ENCODE data around the gene ST7. TPM values are rescaled to one million over a fixed set of nuclear protein-coding genes. Genes with fewer than 3 reads are reported as not detected.
"Not testable (repeated sequence)": the region's sequence is repeated elsewhere in the genome, so short reads cannot be mapped to it uniquely, and the experiment has no call there.

ST7 gene
- total RNA-seq, 1 experiment from 2014 or later: 19.6 TPM

DNA sequence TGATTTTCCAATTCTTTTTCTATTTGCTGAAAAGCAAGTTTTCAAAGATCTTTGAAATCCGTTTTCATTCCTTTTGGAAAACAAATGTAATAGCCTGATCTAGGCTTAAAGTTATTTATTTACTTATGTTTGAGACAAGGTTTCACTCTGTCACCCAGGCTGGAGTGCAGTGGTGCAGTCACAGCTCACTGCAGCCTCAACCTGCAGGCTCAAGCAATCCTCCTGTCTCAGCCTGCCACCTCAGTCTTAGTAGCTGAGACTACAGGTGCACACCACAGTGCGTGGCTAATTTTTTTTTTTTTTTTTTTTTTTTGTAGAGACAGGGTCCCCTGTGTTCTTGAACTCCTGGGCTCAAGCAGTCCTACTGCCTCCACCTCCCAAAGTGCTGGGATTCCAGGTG lies 4.6 kb downstream of the ST7 start:
- Histone ChIP-seq H3K36me3 (ENCODE audit: control insufficient read depth, insufficient read depth, low read length) (no peaks in the 10 kb centered on the region; the same call in 1 of the 2 replicates), H3K27me3 (ENCODE audit: control insufficient read depth, insufficient read depth, low read length) (no peaks in the 10 kb centered on the region), H3K9me3 (ENCODE audit: control insufficient read depth, insufficient read depth, low read depth, low read length) (no peaks in the 10 kb centered on the region), H3K27ac (ENCODE audit: low read length) (no peak overlapping the region), H3K4me3 (ENCODE audit: low read depth in 2 of 2, low read length in 2 of 2) (no peak overlapping the region), H3K4me1 (ENCODE audit: control insufficient read depth, insufficient read depth, low read length) (peaks cover 20% of the 10 kb centered on the region)
- no peak for ATAC-seq
- DNase-seq (ENCODE audit: low read depth, low spot score): no peak
- in situ Hi-C loops (cut with HindIII; ENCODE audit: low pct_unique_long_range_greater_than_20kb, low sequenced_read_pairs) (no loop called here), intact Hi-C loops (cut with micrococcal nuclease; ENCODE audit: unreplicated experiment) (no loop called here)
- ChIA-PET POLR2A (no interaction called here), CTCF (interaction anchor here (0.6 kb wide), 1 partner anchor 1744 kb away, joined by 5 read pairs; no protein-coding TSS in a partner anchor)
- TF ChIP-seq REST (IDR thresholded peaks at IDR 0.05; ENCODE audit: insufficient read depth in 1 of 2, low read depth in 2 of 2, low read length in 1 of 2): no peak
- TF ChIP-seq POLR2AphosphoS5 (IDR thresholded peaks at IDR 0.05; ENCODE audit: low read depth, low read length): no peak
- no peak for TF ChIP-seq TCF7L2 (IDR thresholded peaks at IDR 0.05; ENCODE audit: low read depth, low read length)
- TF ChIP-seq, protein P1, sequence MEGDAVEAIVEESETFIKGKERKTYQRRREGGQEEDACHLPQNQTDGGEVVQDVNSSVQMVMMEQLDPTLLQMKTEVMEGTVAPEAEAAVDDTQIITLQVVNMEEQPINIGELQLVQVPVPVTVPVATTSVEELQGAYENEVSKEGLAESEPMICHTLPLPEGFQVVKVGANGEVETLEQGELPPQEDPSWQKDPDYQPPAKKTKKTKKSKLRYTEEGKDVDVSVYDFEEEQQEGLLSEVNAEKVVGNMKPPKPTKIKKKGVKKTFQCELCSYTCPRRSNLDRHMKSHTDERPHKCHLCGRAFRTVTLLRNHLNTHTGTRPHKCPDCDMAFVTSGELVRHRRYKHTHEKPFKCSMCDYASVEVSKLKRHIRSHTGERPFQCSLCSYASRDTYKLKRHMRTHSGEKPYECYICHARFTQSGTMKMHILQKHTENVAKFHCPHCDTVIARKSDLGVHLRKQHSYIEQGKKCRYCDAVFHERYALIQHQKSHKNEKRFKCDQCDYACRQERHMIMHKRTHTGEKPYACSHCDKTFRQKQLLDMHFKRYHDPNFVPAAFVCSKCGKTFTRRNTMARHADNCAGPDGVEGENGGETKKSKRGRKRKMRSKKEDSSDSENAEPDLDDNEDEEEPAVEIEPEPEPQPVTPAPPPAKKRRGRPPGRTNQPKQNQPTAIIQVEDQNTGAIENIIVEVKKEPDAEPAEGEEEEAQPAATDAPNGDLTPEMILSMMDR (IDR thresholded peaks at IDR 0.05): no peak
- TF ChIP-seq SIN3A (IDR thresholded peaks at IDR 0.05; ENCODE audit: borderline replicate concordance, insufficient read depth, low read depth, low read length): no peak
- BruUV-seq (replicated peaks): no TSS peak

DNA sequence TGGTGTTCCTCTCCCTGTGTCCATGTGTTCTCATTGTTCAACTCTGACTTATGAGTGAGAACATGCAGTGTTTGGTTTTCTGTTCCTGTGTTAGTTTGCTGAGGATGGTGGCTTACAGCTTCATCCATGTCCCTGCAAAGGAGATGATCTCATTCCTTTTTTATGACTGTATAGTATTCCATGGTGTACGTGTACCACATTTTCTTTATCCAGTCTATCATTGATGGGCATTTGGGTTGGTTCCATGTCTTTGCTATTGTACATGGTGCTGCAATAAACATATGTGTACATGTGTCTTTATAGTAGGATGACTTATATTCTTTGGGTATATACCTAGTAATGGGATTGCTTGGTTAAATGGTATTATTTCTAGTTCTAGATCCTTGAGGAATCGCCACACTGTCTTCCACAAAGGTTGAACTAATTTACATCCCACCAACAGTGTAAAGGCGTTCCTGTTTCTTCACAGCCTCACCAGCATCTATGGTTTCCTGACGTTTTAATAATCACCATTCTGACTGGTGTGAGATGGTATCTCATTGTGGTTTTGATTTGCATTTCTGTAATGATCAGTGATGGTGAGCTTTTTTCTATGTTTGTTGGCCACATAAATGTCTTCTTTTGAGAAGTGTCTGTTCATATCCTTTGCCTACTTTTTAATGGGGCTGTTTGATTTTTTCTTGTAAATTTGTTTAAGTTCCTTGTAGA lies 8.8 kb downstream of the ST7 start:
- ATAC-seq; BruUV-seq (replicated peaks); H3K27me3 ChIP-seq (ENCODE audit: control insufficient read depth, insufficient read depth, low read length); CTCF ChIA-PET; intact Hi-C loops (cut with micrococcal nuclease; ENCODE audit: unreplicated experiment); H3K4me1 ChIP-seq (ENCODE audit: control insufficient read depth, insufficient read depth, low read length); H3K36me3 ChIP-seq (ENCODE audit: control insufficient read depth, insufficient read depth, low read length); H3K4me3 ChIP-seq (ENCODE audit: low read depth in 2 of 2, low read length in 2 of 2); H3K27ac ChIP-seq (ENCODE audit: low read length); POLR2A ChIA-PET; DNase-seq (ENCODE audit: low read depth, low spot score); in situ Hi-C loops (cut with HindIII; ENCODE audit: low pct_unique_long_range_greater_than_20kb, low sequenced_read_pairs); H3K9me3 ChIP-seq (ENCODE audit: control insufficient read depth, insufficient read depth, low read depth, low read length): not testable (repeated sequence)

- Histone ChIP-seq H3K9me3 (ENCODE audit: control insufficient read depth, insufficient read depth, low read depth, low read length) (no peaks in the 10 kb centered on the region), H3K4me3 (ENCODE audit: low read depth in 2 of 2, low read length in 2 of 2) (no peak overlapping the region), H3K27me3 (ENCODE audit: control insufficient read depth, insufficient read depth, low read length) (no peaks in the 10 kb centered on the region), H3K36me3 (ENCODE audit: control insufficient read depth, insufficient read depth, low read length) (no peaks in the 10 kb centered on the region), H3K4me1 (ENCODE audit: control insufficient read depth, insufficient read depth, low read length) (no peaks in the 10 kb centered on the region), H3K27ac (ENCODE audit: low read length) (no peak overlapping the region)
- in situ Hi-C loops (cut with HindIII; ENCODE audit: low pct_unique_long_range_greater_than_20kb, low sequenced_read_pairs): no loop called here
- intact Hi-C loops (cut with micrococcal nuclease; ENCODE audit: unreplicated experiment): no loop called here
- POLR2A ChIA-PET: no interaction called here
- DNase-seq (ENCODE audit: low read depth, low spot score) (no peak), ATAC-seq (no peak)
- CTCF ChIA-PET: no interaction called here
- no TSS peak for BruUV-seq (replicated peaks)
- TF ChIP-seq SIN3A (IDR thresholded peaks at IDR 0.05; ENCODE audit: borderline replicate concordance, insufficient read depth, low read depth, low read length): no peak
- no peak for TF ChIP-seq REST (IDR thresholded peaks at IDR 0.05; ENCODE audit: insufficient read depth in 1 of 2, low read depth in 2 of 2, low read length in 1 of 2)
- TF ChIP-seq, protein P1 (IDR thresholded peaks at IDR 0.05): no peak
- TF ChIP-seq TCF7L2 (IDR thresholded peaks at IDR 0.05; ENCODE audit: low read depth, low read length): no peak
- no peak for TF ChIP-seq POLR2AphosphoS5 (IDR thresholded peaks at IDR 0.05; ENCODE audit: low read depth, low read length)
Observed at GRCh38 chr7:116963234-116963633, 9.9 kb downstream of the ST7 start.

All from Panc1 (cell line).